Gastroesophageal sphincter (tissue), 3 donors: ENCODE measurements around the gene S1PR3.

ENCODE experiments used
- POLR2A ChIP-seq, 2 donors: fragments of 450-650 bp; IDR thresholded peaks; one replicate each; pipeline ENCODE4 v1.6.1; 2017; ENCODE audit warnings: antibody characterized with exemption in 2 of 2, mild to moderate bottlenecking in 2 of 2, moderate library complexity in 1 of 2
- TF ChIP-seq, protein P1 (sequence below), 4 experiments: fragments of 200-600 bp in 2 of 4; fragments of 450-650 bp in 2 of 4; sonication (generic) in 1 of 4; IDR thresholded peaks; one replicate each; pipeline ENCODE4 v1.5.1; 2017 to 2019; ENCODE audit warnings: antibody characterized with exemption in 4 of 4, mild to moderate bottlenecking in 2 of 4, moderate library complexity in 2 of 4

DNA sequence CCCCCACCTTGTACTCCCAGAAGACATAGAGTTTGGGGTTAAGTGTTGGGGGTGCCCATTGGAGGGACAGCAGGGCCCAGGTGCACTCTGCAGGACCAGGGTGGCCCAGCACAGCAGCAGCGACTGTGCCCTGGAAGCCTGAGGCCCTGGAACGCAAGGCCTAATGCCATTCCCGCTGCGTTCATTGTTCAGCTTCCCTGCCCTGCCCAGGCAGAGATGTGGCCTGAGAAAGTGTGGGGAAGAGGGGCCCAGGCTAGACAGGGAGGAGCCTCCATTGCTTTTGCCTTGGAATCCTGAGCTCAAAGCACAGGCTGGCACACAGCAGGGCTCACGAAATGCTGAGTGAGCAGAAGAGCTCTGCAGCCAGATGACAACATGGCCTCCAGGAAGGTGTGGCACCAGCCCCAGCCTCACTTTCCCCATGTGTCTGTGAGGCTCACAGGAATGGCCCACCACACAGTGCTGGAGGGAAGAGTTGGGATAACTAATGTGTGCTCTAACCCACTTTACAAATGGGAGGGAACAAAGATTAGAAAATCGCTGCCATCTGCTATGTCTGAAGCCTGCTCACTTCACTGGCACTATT is 19.4 kb downstream of the S1PR3 start:
- TF ChIP-seq, protein P1, sequence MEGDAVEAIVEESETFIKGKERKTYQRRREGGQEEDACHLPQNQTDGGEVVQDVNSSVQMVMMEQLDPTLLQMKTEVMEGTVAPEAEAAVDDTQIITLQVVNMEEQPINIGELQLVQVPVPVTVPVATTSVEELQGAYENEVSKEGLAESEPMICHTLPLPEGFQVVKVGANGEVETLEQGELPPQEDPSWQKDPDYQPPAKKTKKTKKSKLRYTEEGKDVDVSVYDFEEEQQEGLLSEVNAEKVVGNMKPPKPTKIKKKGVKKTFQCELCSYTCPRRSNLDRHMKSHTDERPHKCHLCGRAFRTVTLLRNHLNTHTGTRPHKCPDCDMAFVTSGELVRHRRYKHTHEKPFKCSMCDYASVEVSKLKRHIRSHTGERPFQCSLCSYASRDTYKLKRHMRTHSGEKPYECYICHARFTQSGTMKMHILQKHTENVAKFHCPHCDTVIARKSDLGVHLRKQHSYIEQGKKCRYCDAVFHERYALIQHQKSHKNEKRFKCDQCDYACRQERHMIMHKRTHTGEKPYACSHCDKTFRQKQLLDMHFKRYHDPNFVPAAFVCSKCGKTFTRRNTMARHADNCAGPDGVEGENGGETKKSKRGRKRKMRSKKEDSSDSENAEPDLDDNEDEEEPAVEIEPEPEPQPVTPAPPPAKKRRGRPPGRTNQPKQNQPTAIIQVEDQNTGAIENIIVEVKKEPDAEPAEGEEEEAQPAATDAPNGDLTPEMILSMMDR (IDR thresholded peaks at IDR 0.05) = no peak
- TF ChIP-seq POLR2A (IDR thresholded peaks at IDR 0.05) = no peak
